Erythroblast (primary cell): Measurements from ENCODE around the gene PIM2.

Experiments
- GATA1 ChIP-seq: IDR thresholded peaks from 2 replicates; pipeline ENCODE4 v1.6.1; 2011; ENCODE audit warnings: low read depth, mild to moderate bottlenecking, control low read depth, low read length, moderate library complexity
- POLR2A ChIP-seq: IDR thresholded peaks from 2 replicates; pipeline ENCODE4 v1.6.1; 2011; ENCODE audit warnings: mild to moderate bottlenecking, low read length

DNA sequence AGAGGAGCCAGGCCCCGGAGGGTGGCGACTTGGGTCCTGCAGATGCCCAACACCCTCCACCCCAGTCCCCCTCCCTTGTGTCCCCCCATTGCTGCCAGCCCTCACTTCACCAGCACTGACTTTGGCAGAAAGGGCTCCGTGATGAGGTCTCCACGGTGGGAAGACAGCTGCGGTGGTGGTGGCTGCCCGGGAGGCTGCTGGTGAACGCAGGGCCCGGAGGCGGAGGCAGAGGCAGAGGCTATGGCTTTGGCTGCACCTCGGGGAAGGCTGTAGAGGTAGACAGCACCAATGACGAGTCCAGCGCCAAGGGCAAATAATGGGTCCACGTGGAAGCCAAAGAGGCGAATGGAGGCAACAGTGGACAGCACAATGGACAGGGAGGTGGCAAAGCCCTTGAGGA lies 14.2 kb downstream of the PIM2 start:
- TF ChIP-seq POLR2A = no peak
- no peak for TF ChIP-seq GATA1
